GM19324 (cell line): ENCODE data around the gene AAK1.
"Not testable (repeated sequence)": the region's sequence is repeated elsewhere in the genome, so short reads cannot be mapped to it uniquely, and the experiment has no call there.

Source experiments
- ATAC-seq: cut with Tn5 transposase; IDR thresholded peaks from one replicate; pipeline ENCODE4 v1.9.1; 2021; ENCODE audit warnings: mild to moderate bottlenecking, moderate library complexity; ENCODE audit not compliant: unreplicated experiment, low FRiP score

The AAK1 gene

DNA sequence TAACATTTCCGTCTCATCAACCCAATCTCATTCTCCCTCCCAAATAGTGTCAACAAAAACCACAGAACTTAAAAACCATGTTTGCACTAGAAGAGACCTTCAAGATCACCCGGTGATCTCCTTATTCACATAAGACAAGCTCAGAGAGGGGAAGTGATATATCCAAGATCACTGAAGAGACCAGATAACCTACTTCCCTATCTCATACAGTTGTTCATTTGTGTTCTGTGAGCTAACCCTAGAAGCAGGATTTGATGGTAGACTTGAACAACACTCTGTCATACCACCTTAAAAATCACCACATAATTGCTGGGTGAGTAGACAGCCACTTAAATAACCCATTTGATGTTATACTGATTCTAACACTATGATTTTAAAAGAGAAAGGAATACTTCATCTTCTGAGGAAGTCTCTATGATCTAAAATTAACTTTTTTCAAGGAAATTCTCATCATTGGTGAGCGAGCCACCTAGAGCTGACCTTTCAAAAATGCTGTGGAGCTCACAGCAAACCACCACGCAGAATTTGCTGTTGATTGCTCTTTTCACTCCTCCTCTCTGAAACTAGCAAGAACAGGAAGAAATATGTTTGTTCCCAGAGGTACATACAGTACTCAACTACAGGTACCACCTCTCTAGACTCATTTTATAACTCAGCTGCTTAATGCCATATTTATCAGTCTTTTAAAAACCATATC, 15.1 kb downstream of the AAK1 start:
- no peak for ATAC-seq

DNA sequence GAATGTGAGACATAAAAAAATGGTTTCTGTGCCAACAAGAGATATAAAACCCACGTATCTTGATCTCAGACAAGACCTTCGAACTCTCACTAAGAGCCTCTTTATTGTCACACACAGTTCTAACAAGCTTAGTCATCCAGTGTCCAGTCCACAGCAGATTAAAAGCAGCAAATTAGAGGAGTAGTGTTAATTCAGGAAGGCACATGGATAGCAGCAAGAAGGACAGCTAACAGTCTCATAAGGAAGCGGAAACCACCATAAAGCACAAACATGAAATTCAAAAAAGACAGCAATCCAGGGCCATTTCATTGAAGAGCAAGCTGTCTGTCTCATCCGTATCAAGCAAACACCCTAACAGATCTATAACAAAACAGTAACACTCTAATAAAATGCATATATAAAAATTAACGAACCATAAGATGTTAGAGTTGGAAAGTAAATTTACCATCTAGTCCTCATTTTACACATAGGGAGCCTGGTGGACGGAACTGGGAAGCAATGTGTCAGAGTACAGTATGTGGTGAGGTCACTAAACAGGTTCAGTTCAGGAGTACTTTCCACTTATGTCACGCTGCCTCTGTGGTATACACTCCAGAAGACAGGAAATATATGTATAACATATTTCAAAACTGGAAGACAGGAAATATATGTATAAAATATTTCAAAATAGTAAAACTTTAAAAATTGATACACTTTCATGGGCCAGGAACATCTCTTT, 18.3 kb downstream of the AAK1 start:
- ATAC-seq = no peak

DNA sequence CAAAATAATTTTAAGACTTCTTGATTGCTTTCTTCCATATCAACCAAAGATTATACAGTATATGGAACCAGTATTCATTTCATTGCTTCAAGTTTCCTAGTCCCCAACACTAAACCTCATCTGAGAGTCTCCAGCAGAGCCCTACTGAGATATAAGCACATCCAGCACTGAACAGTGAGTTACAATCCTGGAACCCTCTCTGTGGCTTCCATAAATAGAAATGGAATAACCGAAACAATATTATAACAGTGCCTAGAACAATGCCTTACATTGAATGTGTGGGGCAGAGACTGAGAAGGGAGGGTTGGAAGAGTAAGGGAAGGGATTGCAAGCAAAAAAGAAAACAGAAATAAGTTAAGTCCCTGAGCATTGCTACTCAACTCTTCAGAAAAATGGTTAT, 18.9 kb downstream of the AAK1 start:
- ATAC-seq = no peak

DNA sequence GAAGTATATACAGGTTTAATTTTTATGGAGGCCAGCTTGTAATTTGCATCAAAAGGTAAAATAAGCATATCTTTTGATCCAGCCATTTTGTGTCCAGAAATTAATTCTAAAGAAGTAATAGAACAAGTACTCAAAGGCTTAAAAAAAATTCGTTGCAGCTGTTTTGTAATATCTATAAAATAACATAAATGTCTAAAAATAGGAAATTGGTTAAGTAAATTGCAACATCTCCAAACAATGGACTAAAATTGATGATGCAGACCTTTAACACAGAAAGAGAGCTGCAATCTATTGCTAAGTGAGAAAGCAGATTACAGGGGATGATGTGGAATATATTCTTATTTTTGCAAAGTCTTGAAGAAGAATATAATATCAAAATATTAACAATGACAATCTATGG, 19.4 kb downstream of the AAK1 start:
- ATAC-seq = no peak

DNA sequence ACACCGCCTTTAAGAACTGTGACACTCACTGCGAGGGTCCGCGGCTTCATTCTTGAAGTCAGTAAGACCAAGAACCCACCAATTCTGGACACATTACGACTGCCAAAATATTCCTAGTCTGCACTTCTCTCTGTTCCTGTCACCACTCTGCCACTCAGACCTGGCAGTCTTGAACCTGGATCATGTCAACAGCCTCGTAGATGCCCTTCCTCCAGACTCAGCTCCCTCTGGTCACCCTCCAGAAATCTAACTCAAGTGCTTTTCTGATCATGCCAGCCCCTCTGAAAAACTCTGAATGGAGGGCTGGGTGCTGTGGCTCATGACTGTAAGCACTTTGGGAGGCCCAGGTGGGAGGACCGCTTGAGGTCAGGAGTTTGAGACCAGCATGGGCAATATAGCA, 20.3 kb downstream of the AAK1 start:
- no peak for ATAC-seq

DNA sequence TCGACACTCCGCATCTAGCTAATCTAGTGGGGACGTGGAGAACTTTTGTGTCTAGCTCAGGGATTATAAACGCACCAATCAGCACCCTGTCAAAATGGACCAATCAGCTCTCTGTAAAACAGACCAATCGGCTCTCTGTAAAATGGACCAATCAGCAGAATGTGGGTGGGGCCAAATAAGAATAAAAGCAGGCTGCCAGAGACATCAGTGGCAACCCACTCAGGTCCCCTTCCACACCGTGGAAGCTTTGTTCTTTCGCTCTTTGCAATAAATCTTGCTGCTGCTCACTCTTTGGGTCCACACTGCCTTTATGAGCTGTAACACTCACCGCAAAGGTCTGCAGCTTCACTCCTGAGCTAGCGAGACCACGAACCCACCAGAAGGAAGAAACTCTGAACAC, 20.7 kb downstream of the AAK1 start:
- not testable (repeated sequence) for ATAC-seq

DNA sequence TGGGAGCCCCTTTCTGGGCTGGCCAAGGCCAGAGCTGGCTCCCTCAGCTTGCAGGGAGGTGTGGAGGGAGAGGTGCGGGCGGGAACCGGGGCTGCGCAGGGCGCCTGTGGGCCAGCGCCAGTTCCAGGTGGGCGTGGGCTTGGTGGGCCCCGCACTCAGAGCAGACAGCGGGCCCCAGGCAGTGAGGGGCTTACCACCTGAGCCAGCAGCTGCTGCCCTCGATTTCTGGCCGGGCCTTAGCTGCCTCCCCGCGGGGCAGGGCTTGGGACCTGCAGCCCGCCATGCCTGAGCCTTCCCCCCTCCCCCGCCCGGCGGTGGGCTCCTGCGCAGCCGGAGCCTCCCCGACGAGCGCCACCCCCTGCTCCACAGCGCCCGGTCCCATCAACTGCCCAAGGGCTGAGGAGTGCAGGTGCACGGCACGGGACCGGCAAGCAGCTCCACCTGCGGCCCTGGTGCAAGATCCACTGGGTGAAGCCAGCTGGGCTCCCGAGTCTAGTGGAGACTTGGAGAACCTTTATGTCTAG, 21.5 kb downstream of the AAK1 start:
- ATAC-seq = not testable (repeated sequence)

DNA sequence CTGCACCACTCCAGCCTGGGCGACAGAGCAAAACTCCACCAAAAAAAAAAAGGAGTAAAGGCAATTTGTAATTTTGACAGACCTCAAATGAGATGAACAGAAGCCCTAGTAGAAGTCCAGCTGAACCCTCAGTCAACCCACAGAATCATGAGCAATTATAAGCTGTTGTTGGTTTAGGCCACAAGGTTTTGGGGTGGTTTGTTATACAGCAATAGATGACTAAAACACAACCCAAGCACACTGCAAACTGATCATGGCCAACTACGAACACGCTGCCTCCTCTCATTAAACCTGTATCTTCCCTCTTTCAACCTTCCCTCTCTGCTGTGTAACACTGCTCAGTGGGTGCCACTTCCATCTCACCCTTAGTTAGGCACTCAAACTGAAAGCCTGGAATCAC, 22.1 kb downstream of the AAK1 start:
- ATAC-seq = no peak

DNA sequence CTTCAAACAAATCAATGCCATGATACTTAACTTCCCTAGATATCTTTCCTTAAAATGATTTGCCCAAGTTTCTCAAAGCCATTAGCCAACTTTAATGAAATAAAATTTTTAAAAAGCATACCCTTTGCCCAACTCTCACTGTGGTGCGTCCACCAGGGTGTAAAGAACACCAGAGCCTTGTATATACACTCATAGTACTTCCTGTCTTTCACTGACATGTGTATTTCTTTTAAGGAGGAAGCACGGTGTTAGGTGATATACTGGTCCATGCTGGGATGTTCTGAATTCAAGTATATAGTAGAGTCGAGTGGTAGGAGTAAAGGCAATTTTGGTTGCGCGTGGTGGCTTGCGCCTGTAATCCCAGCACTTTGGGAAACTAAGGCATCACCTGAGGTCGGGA, 22.7 kb downstream of the AAK1 start:
- ATAC-seq = no peak

DNA sequence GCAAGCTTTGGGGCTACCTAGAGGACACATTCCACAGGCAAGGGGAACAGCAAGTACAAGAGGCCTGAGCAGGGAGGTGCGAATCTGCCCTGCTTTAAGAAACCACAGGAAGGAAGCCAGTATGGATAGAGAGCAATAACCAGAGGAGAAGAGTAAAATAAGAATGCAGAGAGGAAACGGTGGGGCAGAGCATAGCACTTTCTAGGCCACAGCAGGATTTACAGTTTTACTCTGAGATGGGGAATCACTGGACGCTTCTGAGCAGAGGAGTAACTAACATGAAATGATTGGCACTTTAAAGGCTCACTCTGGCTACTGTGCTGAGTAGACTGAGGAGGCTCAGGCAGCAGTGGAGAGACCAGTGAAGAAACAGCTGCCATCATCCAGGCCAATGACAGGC, 23.8 kb downstream of the AAK1 start:
- ATAC-seq = no peak

DNA sequence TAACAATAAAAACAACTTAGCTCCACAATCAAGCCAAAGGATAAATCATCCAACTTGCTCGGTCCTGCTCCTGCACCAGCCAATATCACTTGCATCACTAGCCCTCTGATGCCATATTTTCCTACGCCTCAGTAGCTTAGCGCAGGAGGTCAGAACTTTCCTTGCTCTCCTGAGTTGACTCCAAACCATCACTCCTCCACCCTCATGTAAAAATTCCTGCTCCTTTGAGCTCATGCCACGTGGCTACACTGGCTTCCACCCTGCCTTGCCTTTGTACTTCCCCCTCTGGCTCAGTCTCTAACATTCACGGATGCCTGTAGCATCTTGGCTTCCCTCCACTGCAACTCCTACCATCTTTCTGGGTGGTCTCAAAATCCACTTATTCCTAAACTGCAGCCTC, 25.2 kb downstream of the AAK1 start:
- ATAC-seq = no peak

DNA sequence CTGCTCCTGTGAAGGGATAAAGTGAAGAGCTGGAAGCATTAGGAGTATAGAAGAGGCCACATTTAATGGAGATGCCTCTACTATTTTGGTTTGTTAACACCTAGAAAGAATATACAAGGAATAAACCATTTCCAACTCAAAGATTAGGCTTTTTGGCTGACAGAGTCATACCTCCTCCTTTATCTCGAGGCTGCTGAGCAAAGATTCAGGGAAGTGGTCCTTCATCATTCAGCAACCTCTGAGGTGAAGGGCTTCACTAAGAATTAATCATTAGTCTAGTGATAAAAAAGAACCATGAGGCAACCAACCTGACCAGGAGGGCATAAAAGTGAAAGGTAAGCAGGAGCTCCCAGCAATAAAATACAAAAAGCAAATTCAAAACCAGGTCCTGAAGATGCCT, 25.8 kb downstream of the AAK1 start:
- no peak for ATAC-seq

DNA sequence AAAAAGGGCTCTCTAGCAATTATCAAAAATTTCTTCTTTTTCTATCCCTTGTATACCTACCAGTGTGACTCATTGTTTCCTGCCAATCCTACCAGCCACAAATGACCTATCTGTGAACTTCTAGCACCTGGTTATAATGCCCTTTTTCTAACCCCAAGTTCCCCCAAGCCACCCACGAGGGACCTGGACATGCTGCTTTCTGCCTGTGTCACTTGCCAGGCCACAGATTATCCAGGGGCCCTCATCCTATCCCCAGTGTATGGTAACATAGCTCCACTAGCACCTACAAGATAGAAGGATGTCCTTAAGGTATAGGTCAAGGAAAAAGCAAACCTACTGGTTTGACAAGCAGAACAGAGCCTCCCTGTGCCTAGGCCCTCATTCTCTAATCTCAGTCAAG, 26.8 kb downstream of the AAK1 start:
- ATAC-seq = no peak

DNA sequence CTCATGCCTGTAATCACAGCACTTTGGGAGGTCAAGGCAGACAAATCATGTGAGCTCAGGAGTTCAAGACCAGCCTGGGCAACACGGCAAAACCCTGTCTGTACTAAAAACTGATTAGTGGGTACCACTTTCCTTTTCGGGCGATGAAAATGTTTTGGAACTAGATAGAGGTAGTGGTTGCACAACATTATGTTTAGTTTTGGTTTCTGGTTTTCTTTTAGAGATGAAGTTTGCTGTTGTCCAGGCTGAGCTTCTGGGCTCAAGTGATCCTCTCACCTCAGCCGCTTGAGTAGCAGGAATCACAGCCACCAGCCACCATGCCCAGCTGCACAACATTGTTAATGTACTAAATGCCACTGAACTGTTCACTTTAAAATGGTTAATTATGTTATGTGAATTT, 27.6 kb downstream of the AAK1 start:
- no peak for ATAC-seq

DNA sequence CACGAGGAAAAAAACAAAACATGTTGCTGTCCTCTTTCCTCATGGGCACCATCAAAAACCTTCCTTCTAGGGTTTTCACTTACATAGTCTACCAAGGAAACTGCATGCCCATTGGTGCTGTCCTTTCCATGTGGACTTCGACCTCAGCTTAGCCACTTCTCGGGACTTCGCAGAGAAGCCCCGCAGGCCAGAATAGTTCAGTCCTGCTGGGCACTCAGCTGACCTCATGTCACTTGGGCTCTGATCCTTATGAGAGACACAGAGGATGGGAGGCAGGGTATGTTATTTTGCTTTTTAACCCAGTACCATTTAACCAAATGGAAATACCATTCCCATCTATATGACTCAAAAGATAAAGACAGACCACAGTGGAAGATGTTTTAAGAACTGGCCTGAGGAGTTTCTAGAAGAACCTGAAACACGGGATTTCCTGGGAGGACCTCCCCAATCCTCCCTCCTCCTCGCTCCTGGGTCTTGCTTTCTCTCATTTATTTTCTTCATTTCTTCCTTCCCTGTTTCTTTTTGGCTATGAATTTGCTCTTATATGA, 28.4 kb downstream of the AAK1 start:
- no peak for ATAC-seq

DNA sequence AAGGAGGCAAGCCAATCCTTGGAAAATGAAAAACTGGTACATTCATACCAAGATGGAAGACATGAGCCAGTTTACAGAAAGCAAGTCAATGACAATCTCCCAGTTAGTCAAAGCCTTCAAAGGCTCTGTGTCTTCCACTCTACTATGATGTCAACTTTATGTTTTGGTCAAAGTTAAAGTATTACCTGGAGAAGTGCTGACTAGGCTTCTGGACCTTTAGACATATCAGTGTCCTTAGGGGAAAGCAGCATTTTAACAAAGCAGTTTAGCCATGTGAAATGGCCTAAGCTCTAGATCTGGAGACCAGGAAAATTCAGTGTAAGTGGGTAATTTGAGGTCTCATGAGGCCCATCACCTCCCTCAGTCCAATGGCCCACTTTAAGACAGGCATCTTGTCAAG, 30.8 kb downstream of the AAK1 start:
- ATAC-seq = no peak

DNA sequence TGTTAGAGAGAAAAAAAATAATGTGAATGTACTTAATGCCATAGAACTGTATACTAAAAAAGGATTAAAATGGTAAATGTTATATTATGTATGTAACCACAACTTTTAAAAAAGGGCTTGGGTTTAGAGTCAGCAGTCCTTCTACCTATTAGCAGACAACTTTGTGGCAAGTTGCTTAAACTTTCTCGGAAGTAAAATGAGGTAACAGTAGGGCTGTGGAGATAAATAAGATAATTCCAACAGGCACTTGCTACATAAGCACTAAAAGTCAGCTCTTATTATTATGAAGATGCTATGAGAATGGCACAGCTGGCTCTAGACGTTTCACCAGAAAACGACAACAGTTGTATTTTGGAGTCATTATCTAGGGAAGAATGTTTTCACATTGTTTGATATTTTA, 31.3 kb downstream of the AAK1 start:
- no peak for ATAC-seq

DNA sequence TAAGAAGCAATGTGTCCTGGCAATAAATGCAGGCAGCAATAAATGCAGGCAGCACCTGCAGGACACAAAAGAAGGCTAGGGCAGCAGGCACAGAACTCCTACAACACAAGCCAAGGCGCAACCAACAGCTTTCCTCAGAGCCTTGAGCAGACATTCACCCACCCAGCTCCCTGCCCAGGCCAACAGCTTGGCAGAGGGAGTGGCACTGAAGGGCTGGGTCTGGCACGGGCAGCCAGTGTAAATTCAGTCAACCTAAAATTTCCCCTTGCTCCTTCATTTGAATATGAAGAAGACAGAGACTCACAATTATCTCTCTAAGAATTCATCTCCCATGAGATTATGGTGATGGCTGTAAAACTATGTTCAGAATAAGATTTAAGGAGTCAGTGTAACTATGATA, 35.4 kb downstream of the AAK1 start:
- no peak for ATAC-seq

DNA sequence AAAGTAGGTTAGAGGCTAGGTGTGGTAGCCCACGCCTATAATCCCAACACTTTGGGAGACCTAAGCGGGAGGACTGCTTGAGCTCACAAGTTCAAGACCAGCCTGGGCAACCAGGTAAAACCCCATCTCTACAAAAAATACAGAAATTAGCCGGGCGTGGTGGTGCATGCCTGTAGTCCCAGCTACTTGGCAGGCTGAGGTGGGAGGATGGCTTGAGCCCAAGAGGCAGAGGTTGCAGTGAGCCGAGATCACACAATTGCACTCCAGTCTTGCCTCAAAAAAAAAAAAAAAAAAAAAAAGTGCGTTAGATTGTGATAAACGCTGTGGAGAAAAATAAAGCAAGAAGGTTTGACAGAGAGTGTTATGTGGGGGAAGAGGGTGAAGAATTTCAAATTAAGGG, 36.8 kb downstream of the AAK1 start:
- ATAC-seq = not testable (repeated sequence)

DNA sequence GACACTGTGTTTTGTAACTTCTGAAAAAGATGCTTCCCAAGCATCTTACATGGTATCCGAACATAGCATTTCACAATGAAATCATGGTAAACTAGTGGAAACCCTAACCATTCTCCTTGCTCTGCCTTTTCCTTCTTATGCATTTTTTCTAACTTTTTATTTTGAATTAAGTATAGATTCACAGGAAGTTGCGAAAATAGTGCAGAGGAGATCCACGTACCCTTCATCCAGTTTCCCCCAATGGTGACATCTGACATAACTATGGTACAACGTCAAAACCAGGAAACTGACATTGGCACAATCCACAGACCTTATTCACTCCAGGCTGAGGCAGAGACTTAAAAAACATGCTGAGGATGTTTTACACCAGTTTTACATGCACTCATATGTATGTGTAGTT, 38.3 kb downstream of the AAK1 start:
- ATAC-seq = no peak

DNA sequence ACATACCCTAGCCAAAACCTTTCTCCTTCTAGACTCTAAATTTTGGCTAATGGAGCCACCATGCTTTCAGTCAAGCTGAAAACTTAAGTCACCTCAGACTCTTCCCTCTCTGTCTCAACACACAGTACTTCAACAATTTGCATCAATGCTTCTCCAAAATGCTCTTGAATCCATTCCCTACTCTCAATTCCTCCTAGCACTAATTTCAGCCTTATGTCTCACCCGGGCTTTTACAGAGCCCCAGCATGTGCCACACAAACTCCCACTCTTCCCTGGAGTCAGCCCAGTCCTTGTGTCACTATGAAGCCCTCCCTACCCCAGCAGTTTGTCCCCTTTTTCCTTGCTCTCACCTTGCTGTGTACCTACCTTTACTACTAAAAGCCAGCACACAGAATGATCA, 38.7 kb downstream of the AAK1 start:
- ATAC-seq = no peak
